NT2/D1 (cell line): ENCODE measurements around the gene ARHGEF11.

ENCODE experiments used
- SUZ12 ChIP-seq: IDR thresholded peaks from 2 replicates; pipeline ENCODE4 v1.6.1; 2011; ENCODE audit not compliant: insufficient read length, insufficient read depth; ENCODE audit errors: extremely low read depth
- YY1 ChIP-seq: IDR thresholded peaks from 2 replicates; pipeline ENCODE4 v1.6.1; 2011; ENCODE audit not compliant: insufficient read length, insufficient read depth
- ZNF274 ChIP-seq: IDR thresholded peaks from 2 replicates; pipeline ENCODE4 v1.6.1; 2011; ENCODE audit warnings: mild to moderate bottlenecking, low read depth, low read length

DNA sequence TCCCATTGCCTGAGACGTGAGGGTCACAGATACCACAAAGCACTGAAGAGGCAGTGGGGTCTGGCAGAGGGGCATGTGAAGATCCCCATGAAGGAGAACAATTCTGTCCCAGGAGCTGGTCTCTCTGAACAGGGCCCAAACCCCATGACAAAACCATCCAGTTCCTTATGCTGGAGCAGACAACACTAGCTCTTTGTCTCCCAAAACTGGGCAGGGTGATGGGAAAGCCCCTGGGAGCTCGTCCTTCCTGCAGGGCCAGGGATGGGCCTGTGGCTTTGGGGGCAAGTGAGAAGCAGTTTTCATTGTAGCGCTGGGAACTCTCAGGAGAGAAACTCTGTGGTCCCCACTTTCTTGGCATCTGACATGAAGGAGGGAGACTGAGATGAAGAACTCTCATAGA is 45.2 kb upstream of the ARHGEF11 start:
- TF ChIP-seq SUZ12, result no peak
- no peak for TF ChIP-seq ZNF274
- no peak for TF ChIP-seq YY1
